GM18507 (cell line): ENCODE measurements around the gene KRTAP1-1.
"Not testable (repeated sequence)": the region's sequence is repeated elsewhere in the genome, so short reads cannot be mapped to it uniquely, and the experiment has no call there.

Source experiments
- DNase-seq: peaks from one replicate; pipeline ENCODE4 v3.0.0; 2011; ENCODE audit warnings: low read depth; ENCODE audit not compliant: insufficient read length; ENCODE audit errors: extremely low spot score
- FAIRE-seq: peaks from 2 replicates; lab custom pipeline; 2011; peaks lifted over from hg19 to GRCh38; lab: Jason Lieb, UNC

KRTAP1-1 gene

GRCh38 chr17:41018541-41018940, 22.7 kb downstream of the KRTAP1-1 start:
- DNase-seq (no peak), FAIRE-seq (no peak)

- no peak for FAIRE-seq
- DNase-seq: no peak
Observed at GRCh38 chr17:41016578-41017215, 24.6 kb downstream of the KRTAP1-1 start.

- DNase-seq: no peak
- no peak for FAIRE-seq
Observed at GRCh38 chr17:41015454-41015853, 25.8 kb downstream of the KRTAP1-1 start.

GRCh38 chr17:41013606-41014005, 27.6 kb downstream of the KRTAP1-1 start:
- no peak for DNase-seq
- no peak for FAIRE-seq

- DNase-seq (no peak), FAIRE-seq (no peak)
Observed at GRCh38 chr17:41013181-41013580, 28.1 kb downstream of the KRTAP1-1 start.

GRCh38 chr17:41012326-41013120, 28.7 kb downstream of the KRTAP1-1 start:
- DNase-seq (no peak), FAIRE-seq (no peak)

- FAIRE-seq (no peak), DNase-seq (no peak)
Observed at GRCh38 chr17:41010441-41010840, 30.8 kb downstream of the KRTAP1-1 start.

- FAIRE-seq (no peak), DNase-seq (no peak)
Observed at GRCh38 chr17:41009936-41010335, 31.3 kb downstream of the KRTAP1-1 start.

- FAIRE-seq: no peak
Observed at GRCh38 chr17:41009301-41009760, 31.9 kb downstream of the KRTAP1-1 start.

GRCh38 chr17:41008811-41009210, 32.4 kb downstream of the KRTAP1-1 start, which contains the start of gene KRTAP3-1:
TSS of gene KRTAP3-1 (minus strand) at chr17:41009128. CDS start at chr17:41009074, 54 bp downstream.
- DNase-seq (no peak), FAIRE-seq (no peak)

More at GRCh38 chr17:41009301-41009760, 31.9 kb downstream of the KRTAP1-1 start:
- no peak for DNase-seq

- FAIRE-seq (no peak), DNase-seq (no peak)
Observed at GRCh38 chr17:41004397-41004796, 36.9 kb downstream of the KRTAP1-1 start.

GRCh38 chr17:41003926-41004325, 37.3 kb downstream of the KRTAP1-1 start:
- DNase-seq: no peak
- no peak for FAIRE-seq

GRCh38 chr17:41002814-41003213, 38.4 kb downstream of the KRTAP1-1 start:
- FAIRE-seq: no peak

GRCh38 chr17:41001795-41002194, 39.5 kb downstream of the KRTAP1-1 start:
- DNase-seq: no peak
- no peak for FAIRE-seq

More at GRCh38 chr17:41002814-41003213, 38.4 kb downstream of the KRTAP1-1 start:
- DNase-seq: no peak

- FAIRE-seq, DNase-seq: not testable (repeated sequence)
Observed at GRCh38 chr17:40999563-40999962, 41.7 kb downstream of the KRTAP1-1 start, which contains the start of gene KRTAP3-2. TSS of gene KRTAP3-2 (minus strand) at chr17:40999906. CDS start at chr17:40999853, 53 bp downstream.

- DNase-seq (no peak), FAIRE-seq (no peak)
Observed at GRCh38 chr17:40997361-40997760, 43.9 kb downstream of the KRTAP1-1 start.

- FAIRE-seq: no peak
- no peak for DNase-seq
Observed at GRCh38 chr17:40996829-40997228, 44.4 kb downstream of the KRTAP1-1 start.

GRCh38 chr17:40995116-40995515, 46.1 kb downstream of the KRTAP1-1 start:
- DNase-seq: no peak
- FAIRE-seq: no peak

- DNase-seq (no peak), FAIRE-seq (no peak)
Observed at GRCh38 chr17:40993839-40994238, 47.4 kb downstream of the KRTAP1-1 start, which contains the start of gene KRTAP3-3. TSS of gene KRTAP3-3 (minus strand) at chr17:40994164. CDS start at chr17:40994097, 67 bp downstream.

GRCh38 chr17:40993084-40993483, 48.2 kb downstream of the KRTAP1-1 start:
- no peak for FAIRE-seq
- DNase-seq: no peak
